Measurements from ENCODE around the gene FASTKD3.

FASTKD3 gene

GRCh38 chr5:7842531-7842930, 26.3 kb downstream of the FASTKD3 start:
- Histone ChIP-seq H3K27me3 (peaks cover 0 to 3% of the 10 kb centered on the region in 2 donors), H3K9me3 (no peaks in the 10 kb centered on the region), H3K4me3 (no peak overlapping the region), H3K27ac (no peak overlapping the region), H3K4me1 (no peaks in the 10 kb centered on the region), H3K36me3 (no peaks in the 10 kb centered on the region)
- intact Hi-C loops (cut with DNase I; ENCODE audit: low total_unique reads): no loop called here
- TF ChIP-seq CTCF (IDR thresholded peaks at IDR 0.05): no peak
- no peak for DNase-seq

GRCh38 chr5:7837403-7837802, 31.4 kb downstream of the FASTKD3 start:
- DNase-seq: no peak
- no peak overlapping the region for H3K4me3 ChIP-seq

GRCh38 chr5:7834982-7835381, 33.8 kb downstream of the FASTKD3 start:
- no peak for DNase-seq
- no peak for TF ChIP-seq CTCF (IDR thresholded peaks at IDR 0.05)
- intact Hi-C loops (cut with DNase I; ENCODE audit: low total_unique reads): no loop called here

More at GRCh38 chr5:7837403-7837802, 31.4 kb downstream of the FASTKD3 start:
- Histone ChIP-seq H3K9me3 (no peaks in the 10 kb centered on the region), H3K36me3 (no peaks in the 10 kb centered on the region), H3K27me3 (peaks cover 0 to 3% of the 10 kb centered on the region in 2 donors), H3K4me1 (no peaks in the 10 kb centered on the region), H3K27ac (no peak overlapping the region)
- TF ChIP-seq CTCF (IDR thresholded peaks at IDR 0.05): no peak
- intact Hi-C loops (cut with DNase I; ENCODE audit: low total_unique reads): no loop called here

GRCh38 chr5:7828269-7828668, 40.6 kb downstream of the FASTKD3 start:
- no peaks in the 10 kb centered on the region for H3K4me1 ChIP-seq
- H3K4me3 ChIP-seq: no peak overlapping the region
- intact Hi-C loops (cut with DNase I; ENCODE audit: low total_unique reads): no loop called here
- no peaks in the 10 kb centered on the region for H3K36me3 ChIP-seq
- H3K27ac ChIP-seq: no peak overlapping the region
- no peak for TF ChIP-seq CTCF (IDR thresholded peaks at IDR 0.05)
- H3K9me3 ChIP-seq: no peaks in the 10 kb centered on the region
- DNase-seq: no peak
- no peaks in the 10 kb centered on the region for H3K27me3 ChIP-seq

More at GRCh38 chr5:7834982-7835381, 33.8 kb downstream of the FASTKD3 start:
- Histone ChIP-seq H3K27ac (no peak overlapping the region), H3K4me1 (no peaks in the 10 kb centered on the region), H3K36me3 (no peaks in the 10 kb centered on the region), H3K9me3 (no peaks in the 10 kb centered on the region), H3K4me3 (no peak overlapping the region), H3K27me3 (peaks cover 0 to 3% of the 10 kb centered on the region in 2 donors)

- Histone ChIP-seq H3K4me1 (no peaks in the 10 kb centered on the region), H3K27ac (no peak overlapping the region), H3K4me3 (no peak overlapping the region), H3K36me3 (no peaks in the 10 kb centered on the region), H3K27me3 (no peaks in the 10 kb centered on the region), H3K9me3 (no peaks in the 10 kb centered on the region)
- no peak for TF ChIP-seq CTCF (IDR thresholded peaks at IDR 0.05)
- no peak for DNase-seq
- intact Hi-C loops (cut with DNase I; ENCODE audit: low total_unique reads): no loop called here
These were observed 41.2 kb downstream of the FASTKD3 start for GRCh38 chr5:7827610-7828009.

GRCh38 chr5:7825630-7826029, 43.2 kb downstream of the FASTKD3 start:
- H3K27me3 ChIP-seq: no peaks in the 10 kb centered on the region
- intact Hi-C loops (cut with DNase I; ENCODE audit: low total_unique reads): no loop called here
- no peak overlapping the region for H3K4me3 ChIP-seq
- DNase-seq: no peak
- no peak for TF ChIP-seq CTCF (IDR thresholded peaks at IDR 0.05)
- H3K27ac ChIP-seq: no peak overlapping the region
- H3K36me3 ChIP-seq: no peaks in the 10 kb centered on the region
- no peaks in the 10 kb centered on the region for H3K9me3 ChIP-seq
- no peaks in the 10 kb centered on the region for H3K4me1 ChIP-seq
